ENCODE measurements around the gene GNAI1.

DNA sequence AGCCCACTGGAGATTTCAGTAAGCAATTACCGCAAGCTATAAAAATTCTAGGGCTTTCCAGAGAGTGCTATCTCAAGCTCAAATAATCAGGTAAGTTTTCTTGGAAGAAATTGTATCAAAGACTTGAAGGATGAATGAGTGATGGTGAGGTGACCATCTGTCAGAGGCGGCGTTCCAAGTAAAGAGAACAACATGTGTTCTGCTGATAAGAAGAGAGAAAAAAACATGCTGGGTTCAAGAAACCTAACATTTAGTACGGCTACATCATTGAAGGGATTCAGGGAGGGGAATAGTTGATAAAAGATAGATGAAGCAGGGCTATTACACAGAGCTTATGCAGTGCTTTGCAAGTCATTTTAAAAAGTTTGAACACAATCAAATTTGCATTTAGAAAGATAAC, 100.7 kb downstream of the GNAI1 start:
- TF ChIP-seq STAT5B (CRISPR knock-in tag; IDR thresholded peaks at IDR 0.05) (no peak), ZNF546 (CRISPR knock-in tag; conservative IDR thresholded peaks at IDR 0.05) (no peak), TARDBP (CRISPR knock-in tag; IDR thresholded peaks at IDR 0.05) (no peak), NR1H2 (CRISPR knock-in tag; IDR thresholded peaks at IDR 0.05; ENCODE audit: borderline replicate concordance, low read depth) (no peak), ZNF780A (CRISPR knock-in tag; IDR thresholded peaks at IDR 0.05) (no peak), CHD2 (IDR thresholded peaks at IDR 0.05; ENCODE audit: low read depth, low read length) (no peak), EP300 (IDR thresholded peaks at IDR 0.05; ENCODE audit: low read depth in 2 of 2, low read length in 2 of 2) (no peak), EP300 (CRISPR knock-in tag; IDR thresholded peaks at IDR 0.05; ENCODE audit: borderline replicate concordance) (no peak), IRF2 (CRISPR knock-in tag; IDR thresholded peaks at IDR 0.05) (no peak)
- TF ChIP-seq, protein P1, sequence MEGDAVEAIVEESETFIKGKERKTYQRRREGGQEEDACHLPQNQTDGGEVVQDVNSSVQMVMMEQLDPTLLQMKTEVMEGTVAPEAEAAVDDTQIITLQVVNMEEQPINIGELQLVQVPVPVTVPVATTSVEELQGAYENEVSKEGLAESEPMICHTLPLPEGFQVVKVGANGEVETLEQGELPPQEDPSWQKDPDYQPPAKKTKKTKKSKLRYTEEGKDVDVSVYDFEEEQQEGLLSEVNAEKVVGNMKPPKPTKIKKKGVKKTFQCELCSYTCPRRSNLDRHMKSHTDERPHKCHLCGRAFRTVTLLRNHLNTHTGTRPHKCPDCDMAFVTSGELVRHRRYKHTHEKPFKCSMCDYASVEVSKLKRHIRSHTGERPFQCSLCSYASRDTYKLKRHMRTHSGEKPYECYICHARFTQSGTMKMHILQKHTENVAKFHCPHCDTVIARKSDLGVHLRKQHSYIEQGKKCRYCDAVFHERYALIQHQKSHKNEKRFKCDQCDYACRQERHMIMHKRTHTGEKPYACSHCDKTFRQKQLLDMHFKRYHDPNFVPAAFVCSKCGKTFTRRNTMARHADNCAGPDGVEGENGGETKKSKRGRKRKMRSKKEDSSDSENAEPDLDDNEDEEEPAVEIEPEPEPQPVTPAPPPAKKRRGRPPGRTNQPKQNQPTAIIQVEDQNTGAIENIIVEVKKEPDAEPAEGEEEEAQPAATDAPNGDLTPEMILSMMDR (CRISPR knock-in tag; IDR thresholded peaks at IDR 0.05): no peak
